ENCODE data around the gene PPP1R10. TPM values are rescaled to one million over a fixed set of nuclear protein-coding genes. Genes with fewer than 3 reads are reported as not detected.

PPP1R10 gene
- total and polyA plus RNA-seq, 4 donors = 21.5 to 73.4 (median 29.5) TPM

GRCh38 chr6:30554962-30555815, 61.9 kb downstream of the PPP1R10 start:
- H3K4me1 ChIP-seq (ENCODE audit: control insufficient read depth in 5 of 5, insufficient read depth in 5 of 5, low read length in 5 of 5) = peaks cover 0 to 19% (median 5%) of the 10 kb centered on the region in 5 donors
- H3K27me3 ChIP-seq (ENCODE audit: control insufficient read depth in 3 of 3, insufficient read depth in 3 of 3, low read length in 2 of 3) = no peaks in the 10 kb centered on the region
- peak overlapping the region; percentile 86 to 97 for H3K9ac ChIP-seq (ENCODE audit: insufficient read depth in 1 of 2, low read length in 2 of 2)
- DNase-seq = peak; percentile 86 to 88 (median 86)
- no peak for TF ChIP-seq CTCF (IDR thresholded peaks at IDR 0.05; ENCODE audit: control extremely low read depth, extremely low read depth)
- peaks cover 16 to 38% (median 26%) of the 10 kb centered on the region in 4 donors for H3K36me3 ChIP-seq (ENCODE audit: control insufficient read depth in 4 of 4, insufficient read depth in 4 of 4, low read length in 4 of 4)
- H3K4me3 ChIP-seq = peak overlapping the region; percentile 95
- no peaks in the 10 kb centered on the region for H3K9me3 ChIP-seq (ENCODE audit: control insufficient read depth in 4 of 4, insufficient read depth in 3 of 4, low read length in 3 of 4)
- H3K27ac ChIP-seq (ENCODE audit: low read depth in 1 of 2, low read length in 1 of 2) = peak overlapping the region; percentile 93 to 100
- ATAC-seq (ENCODE audit: insufficient read depth, low FRiP score) = no peak
- 14 to 18% methylated on average over 34 of the region's 34 CpGs for WGBS, 2 donors

GRCh38 chr6:30554404-30554803, 62.6 kb downstream of the PPP1R10 start:
- Histone ChIP-seq H3K9ac (ENCODE audit: insufficient read depth in 1 of 2, low read length in 2 of 2) (peak overlapping the region in 1 of 2 donors; percentile 86), H3K4me1 (ENCODE audit: control insufficient read depth in 5 of 5, insufficient read depth in 5 of 5, low read length in 5 of 5) (peaks cover 0 to 19% (median 5%) of the 10 kb centered on the region in 5 donors), H3K27ac (ENCODE audit: low read depth in 1 of 2, low read length in 1 of 2) (no peak overlapping the region), H3K9me3 (ENCODE audit: control insufficient read depth in 4 of 4, insufficient read depth in 3 of 4, low read length in 3 of 4) (no peaks in the 10 kb centered on the region), H3K4me3 (no peak overlapping the region), H3K36me3 (ENCODE audit: control insufficient read depth in 4 of 4, insufficient read depth in 4 of 4, low read length in 4 of 4) (peaks cover 18 to 40% (median 27%) of the 10 kb centered on the region in 4 donors), H3K27me3 (ENCODE audit: control insufficient read depth in 3 of 3, insufficient read depth in 3 of 3, low read length in 2 of 3) (no peaks in the 10 kb centered on the region)
- TF ChIP-seq CTCF (IDR thresholded peaks at IDR 0.05; ENCODE audit: control extremely low read depth, extremely low read depth) = no peak
- no peak for ATAC-seq (ENCODE audit: insufficient read depth, low FRiP score)
- no peak for DNase-seq
- 93 to 96% methylated on average over 4 of the region's 4 CpGs for WGBS, 2 donors

Small RNA genes within 50 kb of the gene (small RNA-seq; reads per million reads assigned to genes)
- gene MIR877 (ENCODE audit: low replicate concordance) = 1.8 reads per million, percentile 90 among the genes with 10 or more reads in this experiment

Other genes with a start within 250 kb of the PPP1R10 start
- 100 to 1,000 TPM; 502 to 611 TPM for gene HLA-E, start 127.7 kb downstream of the PPP1R10 start, total RNA-seq
- 1,000 to 10,000 TPM in 1 of 2 donors, 100 to 1,000 TPM in 1; 618 to 1,209 TPM for gene HLA-E, start 127.7 kb downstream of the PPP1R10 start, polyA plus RNA-seq
- gene GNL1, start 60.8 kb downstream of the PPP1R10 start, total RNA-seq = 10 to 100 TPM; 42.0 to 67.3 TPM
- gene GNL1, start 60.8 kb downstream of the PPP1R10 start, polyA plus RNA-seq = 10 to 100 TPM; 41.0 to 68.5 TPM
- gene PRR3, start 59.9 kb downstream of the PPP1R10 start, total RNA-seq = 10 to 100 TPM in 1 of 2 donors, 1 to 10 TPM in 1; 8.4 to 10.9 TPM
- gene PRR3, start 59.9 kb downstream of the PPP1R10 start, polyA plus RNA-seq = 10 to 100 TPM in 1 of 2 donors, 1 to 10 TPM in 1; 8.6 to 11.5 TPM
- gene ABCF1, start 45.8 kb downstream of the PPP1R10 start, total RNA-seq = 10 to 100 TPM; 28.8 to 55.4 TPM
- gene ABCF1, start 45.8 kb downstream of the PPP1R10 start, polyA plus RNA-seq = 10 to 100 TPM; 25.8 to 43.5 TPM
- gene MRPS18B, start 597 bp upstream of the PPP1R10 start, total RNA-seq = 10 to 100 TPM; 24.9 to 57.2 TPM
- 10 to 100 TPM; 50.1 to 81.5 TPM for gene MRPS18B, start 597 bp upstream of the PPP1R10 start, polyA plus RNA-seq
- gene ATAT1, start 9.6 kb upstream of the PPP1R10 start, total RNA-seq = 10 to 100 TPM; 10.1 to 13.3 TPM
- 1 to 10 TPM; 5.5 to 5.6 TPM for gene ATAT1, start 9.6 kb upstream of the PPP1R10 start, polyA plus RNA-seq
- gene C6orf136, start 29.9 kb upstream of the PPP1R10 start, total RNA-seq = 10 to 100 TPM in 1 of 2 donors, 1 to 10 TPM in 1; 5.1 to 17.4 TPM
- 10 to 100 TPM in 1 of 2 donors, 1 to 10 TPM in 1; 9.2 to 26.0 TPM for gene C6orf136, start 29.9 kb upstream of the PPP1R10 start, polyA plus RNA-seq
- 10 to 100 TPM; 28.7 to 31.7 TPM for gene DHX16, start 55.8 kb upstream of the PPP1R10 start, total RNA-seq
- gene DHX16, start 55.8 kb upstream of the PPP1R10 start, polyA plus RNA-seq = 10 to 100 TPM; 23.4 to 31.4 TPM
- gene PPP1R18, start 69.4 kb upstream of the PPP1R10 start, total RNA-seq = 10 to 100 TPM; 28.2 to 63.9 TPM
- gene PPP1R18, start 69.4 kb upstream of the PPP1R10 start, polyA plus RNA-seq = 100 to 1,000 TPM in 1 of 2 donors, 10 to 100 TPM in 1; 69.3 to 155 TPM
- 10 to 100 TPM in 1 of 2 donors, 1 to 10 TPM in 1; 5.1 to 15.9 TPM for gene NRM, start 73.7 kb upstream of the PPP1R10 start, total RNA-seq
- 10 to 100 TPM; 16.0 to 18.7 TPM for gene NRM, start 73.7 kb upstream of the PPP1R10 start, polyA plus RNA-seq
- gene MDC1, start 100.0 kb upstream of the PPP1R10 start, total RNA-seq = 10 to 100 TPM; 13.7 to 34.0 TPM
- gene MDC1, start 100.0 kb upstream of the PPP1R10 start, polyA plus RNA-seq = 10 to 100 TPM in 1 of 2 donors, 1 to 10 TPM in 1; 9.9 to 11.0 TPM
- 100 to 1,000 TPM; 292 to 403 TPM for gene TUBB, start 103.1 kb upstream of the PPP1R10 start, total RNA-seq
- gene TUBB, start 103.1 kb upstream of the PPP1R10 start, polyA plus RNA-seq = 100 to 1,000 TPM; 171 to 303 TPM
- 100 to 1,000 TPM in 1 of 2 donors, 10 to 100 TPM in 1; 88.0 to 171 TPM for gene FLOT1, start 125.4 kb upstream of the PPP1R10 start, total RNA-seq
- 100 to 1,000 TPM; 205 to 474 TPM for gene FLOT1, start 125.4 kb upstream of the PPP1R10 start, polyA plus RNA-seq
- gene IER3, start 127.3 kb upstream of the PPP1R10 start, total RNA-seq = 10 to 100 TPM; 16.7 to 37.4 TPM
- gene IER3, start 127.3 kb upstream of the PPP1R10 start, polyA plus RNA-seq = 100 to 1,000 TPM in 1 of 2 donors, 10 to 100 TPM in 1; 97.9 to 302 TPM

Data from lung (tissue), 13 donors.